HepG2 (cell line): ENCODE measurements around the gene NTSR2. TPM values are rescaled to one million over a fixed set of nuclear protein-coding genes. Genes with fewer than 3 reads are reported as not detected.

Experiments used
- ELK4 ChIP-seq: sonication (generic); formaldehyde crosslinking; IDR thresholded peaks from 2 replicates; pipeline ENCODE4 v1.9.0; 2021; ENCODE audit warnings: missing genetic modification reagents, borderline replicate concordance
- MZF1 ChIP-seq: sonication (generic); formaldehyde crosslinking; IDR thresholded peaks from 2 replicates; pipeline ENCODE4 v1.8.1; 2023; ENCODE audit warnings: mild to moderate bottlenecking, missing genetic modification reagents, borderline replicate concordance
- PTBP1 ChIP-seq: fragments of 200-400 bp; formaldehyde crosslinking; IDR thresholded peaks from 2 replicates; pipeline ENCODE4 v1.6.1; 2018; ENCODE audit warnings: low read length, low read depth; ENCODE audit not compliant: poor library complexity, severe bottlenecking
- SIN3A ChIP-seq: IDR thresholded peaks from 2 replicates; pipeline ENCODE4 v1.6.1; 2011; ENCODE audit warnings: low read depth, mild to moderate bottlenecking, control low read depth, low read length, borderline replicate concordance
- TFDP2 ChIP-seq: sonication (generic); formaldehyde crosslinking; IDR thresholded peaks from 2 replicates; pipeline ENCODE4 v1.4.0; 2020; ENCODE audit warnings: missing genetic modification reagents
- YEATS2 ChIP-seq: sonication (generic); formaldehyde crosslinking; IDR thresholded peaks from 2 replicates; pipeline ENCODE4 v1.4.0; 2020; ENCODE audit warnings: missing genetic modification reagents, borderline replicate concordance
- ZBTB10 ChIP-seq: sonication (generic); formaldehyde crosslinking; IDR thresholded peaks from 2 replicates; pipeline ENCODE4 v1.4.0; 2020; ENCODE audit warnings: missing genetic modification reagents, borderline replicate concordance
- ZBTB4 ChIP-seq: sonication (generic); formaldehyde crosslinking; IDR thresholded peaks from 2 replicates; pipeline ENCODE4 v1.4.0; 2020; ENCODE audit warnings: missing genetic modification reagents, mild to moderate bottlenecking, borderline replicate concordance
- ZC3H13 ChIP-seq: sonication (generic); formaldehyde crosslinking; IDR thresholded peaks from 2 replicates; pipeline ENCODE4 v1.8.1; 2023; ENCODE audit warnings: mild to moderate bottlenecking, missing genetic modification reagents, moderate library complexity
- ZNF205 ChIP-seq: IDR thresholded peaks from 2 replicates; pipeline ENCODE4 v1.6.1; 2018; ENCODE audit warnings: missing biosample characterization, missing genetic modification reagents
- ZNF281 ChIP-seq: sonication (generic); formaldehyde crosslinking; IDR thresholded peaks from 2 replicates; pipeline ENCODE4 v1.4.0; 2020; ENCODE audit warnings: missing genetic modification reagents, borderline replicate concordance
- ZNF781 ChIP-seq: sonication (generic); formaldehyde crosslinking; IDR thresholded peaks from 2 replicates; pipeline ENCODE4 v1.5.1; 2020; ENCODE audit warnings: borderline replicate concordance, mild to moderate bottlenecking, missing genetic modification reagents; ENCODE audit errors: not compliant biosample characterization
- ZNF784 ChIP-seq: sonication (generic); formaldehyde crosslinking; IDR thresholded peaks from 2 replicates; pipeline ENCODE4 v1.5.1; 2020; ENCODE audit warnings: missing genetic modification reagents, mild to moderate bottlenecking, borderline replicate concordance
- polyA plus RNA-seq, 8 experiments: library from polyadenylated mRNA; depleted of rRNA in 3 of 8; stranded (reverse) in 7 of 8; unstranded in 1 of 8; fragments of >200 nt; fragmentation: Illumina TruSeq in 4 of 8; extraction: Trizol in 4 of 8; gene quantifications; 2 replicates each; pipeline versions ENCODE4 v1.2.1 to v1.2.3, GENCODE V29; 2011 to 2016; ENCODE audit warnings: low read depth in 4 of 8, missing spikeins in 1 of 8, mixed read lengths in 1 of 8; ENCODE audit not compliant: insufficient read depth in 1 of 8
- total RNA-seq, 5 experiments: library from RNA; depleted of rRNA; stranded (reverse); fragments of >200 nt; fragmentation: Illumina TruSeq; extraction: Trizol; gene quantifications; 2 replicates each; pipeline ENCODE4 v1.2.3, GENCODE V29; 2016; ENCODE audit warnings: low read depth in 1 of 5

The NTSR2 gene
- total and polyA plus RNA-seq, 2 of the 13 experiments (the other 11 are each of a cell fraction or from before 2014, with no cell fraction given) = not detected

GRCh38 chr2:11669454-11670291 is at the start of gene NTSR2 (continued):
- TF ChIP-seq TFDP2 (CRISPR knock-in tag) (peak; percentile 96), ZBTB10 (peak; percentile 90), ZNF281 (CRISPR knock-in tag) (peak; percentile 84), ZNF784 (peak; percentile 98), PTBP1 (no peak), ZC3H13 (CRISPR knock-in tag) (peak; percentile 98), ZNF781 (CRISPR knock-in tag) (no peak), SIN3A (peak; percentile 97), YEATS2 (peak; percentile 84; the same call in 1 of the 2 replicates), ZBTB4 (CRISPR knock-in tag) (no peak), MZF1 (no peak), ZNF205 (CRISPR knock-in tag) (peak; percentile 96), ELK4 (CRISPR knock-in tag) (peak; percentile 87; the same call in 1 of the 2 replicates)
